Naive thymus-derived CD4-positive, alpha-beta T cell (primary cell): ENCODE measurements around the gene WDHD1. TPM values are rescaled to one million over a fixed set of nuclear protein-coding genes. Genes with fewer than 3 reads are reported as not detected.
"Not testable (repeated sequence)": the region's sequence is repeated elsewhere in the genome, so short reads cannot be mapped to it uniquely, and the experiment has no call there.

Source experiments
- ATAC-seq: fragments of 150-1000 bp; cut with Tn5 transposase; 2 replicates; pipeline ENCODE4 v1.10.0; 2021; ENCODE audit warnings: mild to moderate bottlenecking, moderate library complexity
- CTCF ChIA-PET: fragments of 350-600 bp; sonication (Branson Sonifier 250); formaldehyde crosslinking; loops from one replicate; lab custom pipeline; 2021; ENCODE audit warnings: antibody characterized with exemption; lab: Charles Lee
- POLR2A ChIA-PET: fragments of 350-600 bp; sonication (Branson Sonifier 250); formaldehyde crosslinking; loops from one replicate; lab custom pipeline; 2021; ENCODE audit warnings: antibody characterized with exemption, inconsistent platforms; lab: Charles Lee
- DNase-seq, 9 donors: peaks; one replicate each; pipeline versions ENCODE4 v3.0.0 to v3.0.0-alpha.2; 2020 to 2022; ENCODE audit warnings: mixed read lengths in 1 of 9
- H3K27ac ChIP-seq: one replicate; pipeline ENCODE4 v1.7.0; 2013; ENCODE audit warnings: mild to moderate bottlenecking, low read depth, low read length, moderate library complexity
- H3K27me3 ChIP-seq, 2 donors: one replicate each; pipeline ENCODE4 v1.7.0; 2013; ENCODE audit warnings: low read length in 2 of 2, mild to moderate bottlenecking in 2 of 2, moderate library complexity in 2 of 2; ENCODE audit not compliant: control insufficient read depth in 2 of 2, insufficient read depth in 2 of 2
- H3K36me3 ChIP-seq, 3 experiments: 1 replicate in 2 of 3; 2 replicates in 1 of 3; pipeline ENCODE4 v1.7.0; 2013; ENCODE audit warnings: low read length in 3 of 3, mild to moderate bottlenecking in 3 of 3, moderate library complexity in 1 of 3; ENCODE audit not compliant: insufficient read depth in 3 of 3, control insufficient read depth in 2 of 3
- H3K4me1 ChIP-seq, 2 donors: one replicate each; pipeline ENCODE4 v1.7.0; 2013; ENCODE audit warnings: low read length in 2 of 2, mild to moderate bottlenecking in 2 of 2, moderate library complexity in 1 of 2; ENCODE audit not compliant: control insufficient read depth in 2 of 2, insufficient read depth in 2 of 2
- H3K4me3 ChIP-seq: 2 replicates; pipeline ENCODE4 v1.7.0; 2013; ENCODE audit warnings: mild to moderate bottlenecking, low read length
- H3K9me3 ChIP-seq, 3 experiments: 1 replicate in 2 of 3; 2 replicates in 1 of 3; pipeline ENCODE4 v1.7.0; 2013; ENCODE audit warnings: low read length in 3 of 3; ENCODE audit not compliant: control insufficient read depth in 2 of 3
- H3K27ac Mint-ChIP-seq, 9 donors: one replicate each; pipeline ENCODE4 v1.8.0; 2020 to 2022; ENCODE audit warnings: mixed read lengths in 9 of 9, mild to moderate bottlenecking in 8 of 9, moderate library complexity in 5 of 9, inconsistent platforms in 2 of 9
- H3K27me3 Mint-ChIP-seq, 5 donors: one replicate each; pipeline ENCODE4 v1.8.0; 2021 to 2022; ENCODE audit warnings: mixed read lengths in 5 of 5, mild to moderate bottlenecking in 1 of 5
- H3K36me3 Mint-ChIP-seq, 5 donors: one replicate each; pipeline ENCODE4 v1.8.0; 2020 to 2022; ENCODE audit warnings: mixed read lengths in 5 of 5, mild to moderate bottlenecking in 3 of 5, inconsistent platforms in 1 of 5
- H3K4me1 Mint-ChIP-seq, 7 donors: one replicate each; pipeline ENCODE4 v1.8.0; 2020 to 2022; ENCODE audit warnings: mixed read lengths in 7 of 7, mild to moderate bottlenecking in 3 of 7, inconsistent platforms in 1 of 7
- H3K4me3 Mint-ChIP-seq, 10 donors: one replicate each; pipeline ENCODE4 v1.8.0; 2020 to 2022; ENCODE audit warnings: mild to moderate bottlenecking in 10 of 10, mixed read lengths in 10 of 10, moderate library complexity in 6 of 10, inconsistent platforms in 2 of 10
- H3K9me3 Mint-ChIP-seq, 11 donors: one replicate each; pipeline ENCODE4 v1.8.0; 2020 to 2022; ENCODE audit warnings: mixed read lengths in 11 of 11, mild to moderate bottlenecking in 4 of 11, inconsistent platforms in 1 of 11, moderate library complexity in 1 of 11
- intact Hi-C, 2 donors: fragments of 100-400 bp; cut with micrococcal nuclease; formaldehyde crosslinking; loops; one replicate each; pipeline ENCODE4 v1.15.1; 2023
- polyA plus RNA-seq, 2 donors: library from polyadenylated mRNA; unstranded; fragments of 300-500 nt; fragmentation: Illumina TruSeq; gene quantifications; one replicate each; pipeline ENCODE4 v1.2.3, GENCODE V29; 2021
- total RNA-seq, 6 experiments: library from RNA in 5 of 6; stranded (reverse) in 5 of 6; gene quantifications; 1 replicate in 5 of 6; 2 replicates in 1 of 6; pipeline ENCODE4 v1.2.3 and lab custom pipeline; 2021 to 2026

Gene WDHD1
- total and polyA plus RNA-seq, 7 experiments from 2014 or later, result 1.6 to 26.6 (median 3.3) TPM

DNA sequence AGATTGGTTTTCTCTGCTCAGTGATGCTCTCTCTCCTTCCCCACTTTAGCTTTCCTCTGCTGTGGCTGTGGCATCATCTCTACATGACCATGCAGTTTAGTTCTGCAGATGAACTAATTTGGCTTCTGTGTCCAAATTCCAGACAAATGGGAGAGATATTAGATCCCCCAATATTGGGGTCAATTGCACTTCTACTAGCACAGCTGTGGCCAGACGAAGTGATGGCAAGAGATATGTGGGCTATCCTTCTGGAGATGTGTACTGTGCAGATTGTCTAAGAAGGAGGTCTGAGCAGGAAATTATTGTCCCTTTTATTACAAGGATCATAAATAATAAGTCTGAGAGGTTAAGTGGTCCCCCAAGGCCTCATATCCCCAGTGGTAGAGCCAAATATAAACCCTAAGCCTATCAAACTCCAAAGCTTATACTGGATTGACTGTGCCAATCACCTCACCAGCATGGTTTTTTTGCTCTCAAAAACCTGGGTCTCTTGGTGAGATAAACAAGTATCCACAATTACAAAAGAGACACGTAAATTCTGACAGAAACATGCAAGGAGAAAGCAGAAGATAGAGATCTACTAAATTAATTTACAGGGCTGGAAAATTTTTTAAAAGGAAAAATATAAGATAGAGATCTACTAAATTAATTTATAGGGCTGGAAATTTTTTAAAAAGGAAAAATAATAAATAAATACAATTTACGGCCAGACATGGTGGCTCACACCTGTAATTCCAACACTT is 95.1 kb downstream of the WDHD1 start:
- H3K4me1 Mint-ChIP-seq, result peaks cover 0 to 5% (median 0%) of the 10 kb centered on the region in 7 donors

DNA sequence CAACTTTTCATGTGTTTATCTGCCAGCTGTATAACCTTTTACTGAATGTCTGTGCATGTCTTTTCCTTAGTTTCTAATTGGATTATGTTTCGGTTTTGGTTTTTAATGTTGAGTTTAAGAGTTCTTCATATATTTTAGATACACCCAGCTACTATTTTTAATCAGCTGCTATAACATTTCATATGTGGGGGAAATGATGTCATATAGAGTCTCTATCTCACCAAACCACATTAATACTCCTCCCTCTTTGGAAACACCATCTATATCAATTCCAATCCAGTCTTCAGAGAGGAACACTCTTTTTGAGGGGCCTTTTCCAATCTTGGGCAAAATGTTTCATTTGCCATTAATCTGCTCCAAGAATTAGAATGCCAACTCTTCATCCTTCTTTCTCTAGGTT is 95.8 kb downstream of the WDHD1 start:
- Mint-ChIP-seq H3K27ac (no peak overlapping the region), H3K9me3 (peaks cover 0 to under 1% (median 0%) of the 10 kb centered on the region in 11 donors), H3K27me3 (peaks cover 0 to 7% (median 5%) of the 10 kb centered on the region in 5 donors), H3K4me3 (no peak overlapping the region), H3K4me1 (peaks cover 0 to 5% (median 0%) of the 10 kb centered on the region in 7 donors), H3K36me3 (peaks cover 0 to 2% (median 0%) of the 10 kb centered on the region in 5 donors)
- Histone ChIP-seq H3K27me3 (no peaks in the 10 kb centered on the region), H3K27ac (no peak overlapping the region), H3K4me3 (no peak overlapping the region), H3K4me1 (no peaks in the 10 kb centered on the region), H3K9me3 (no peaks in the 10 kb centered on the region), H3K36me3 (no peaks in the 10 kb centered on the region)
- DNase-seq, result no peak
- ChIA-PET POLR2A (interaction anchor here (1.1 kb wide), 1 partner anchor 27 kb away, joined by 3 read pairs; no protein-coding TSS in a partner anchor), CTCF (no interaction called here)
- ATAC-seq, result no peak
- intact Hi-C loops, result no loop called here

More for the DNA sequence above, 95.1 kb downstream of the WDHD1 start:
- Mint-ChIP-seq H3K36me3 (peaks cover 0 to 2% (median 0%) of the 10 kb centered on the region in 5 donors), H3K27ac (no peak overlapping the region), H3K27me3 (peaks cover 0 to 6% (median 5%) of the 10 kb centered on the region in 5 donors), H3K4me3 (no peak overlapping the region), H3K9me3 (no peaks in the 10 kb centered on the region)
- Histone ChIP-seq H3K27me3 (no peaks in the 10 kb centered on the region), H3K27ac (no peak overlapping the region), H3K9me3 (no peaks in the 10 kb centered on the region), H3K36me3 (no peaks in the 10 kb centered on the region), H3K4me3 (no peak overlapping the region), H3K4me1 (no peaks in the 10 kb centered on the region)
- DNase-seq, result no peak
- no peak for ATAC-seq
- CTCF ChIA-PET, result no interaction called here
- intact Hi-C loops, result no loop called here
- POLR2A ChIA-PET, result interaction anchor here (1.1 kb wide), 1 partner anchor 27 kb away, joined by 3 read pairs; no protein-coding TSS in a partner anchor

DNA sequence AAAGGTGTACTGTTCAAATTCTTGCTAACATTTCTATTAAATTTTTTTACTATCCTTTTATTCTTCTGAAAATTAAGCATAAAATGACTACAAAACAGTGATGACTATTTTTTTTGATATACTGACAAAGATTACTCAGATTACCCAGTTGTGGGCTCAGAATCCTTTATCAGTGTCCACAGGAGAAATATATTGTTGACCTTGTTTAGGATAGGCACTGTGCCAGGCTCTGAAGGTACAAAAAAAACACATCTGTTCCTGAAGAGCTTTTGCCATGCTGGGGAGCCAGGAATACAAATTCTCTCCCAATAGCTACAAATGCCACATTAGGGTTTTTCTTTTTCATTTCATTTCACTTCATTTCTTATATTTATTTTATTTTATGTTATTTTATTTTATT is 97.3 kb downstream of the WDHD1 start:
- H3K27ac ChIP-seq, result no peak overlapping the region
- intact Hi-C loops, result no loop called here
- CTCF ChIA-PET, result no interaction called here

DNA sequence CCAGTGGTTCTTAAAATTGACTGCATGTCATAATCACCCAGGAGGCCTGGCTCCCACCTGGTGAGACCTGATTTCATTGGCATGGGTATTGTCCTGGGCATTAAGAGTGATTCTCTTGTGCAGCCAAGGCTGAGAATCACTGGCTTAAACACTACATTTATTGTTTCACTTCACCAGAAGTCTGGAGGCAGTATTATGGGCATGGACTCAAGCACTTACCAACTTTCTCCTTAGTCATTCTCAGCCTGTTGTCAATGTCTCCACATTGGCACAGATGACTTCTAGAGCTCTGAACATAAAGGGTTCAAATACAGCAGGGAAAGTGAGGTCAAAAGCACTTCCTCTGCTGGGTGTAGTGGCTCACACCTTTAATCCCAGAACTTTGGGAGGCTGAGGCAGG is 98.7 kb downstream of the WDHD1 start:
- ChIA-PET CTCF (no interaction called here), POLR2A (no interaction called here)
- peaks cover 0 to 3% (median 0%) of the 10 kb centered on the region in 11 donors for H3K9me3 Mint-ChIP-seq
- Histone ChIP-seq H3K9me3 (no peaks in the 10 kb centered on the region), H3K27ac (no peak overlapping the region), H3K4me3 (no peak overlapping the region), H3K27me3 (no peaks in the 10 kb centered on the region), H3K36me3 (no peaks in the 10 kb centered on the region), H3K4me1 (no peaks in the 10 kb centered on the region)
- no peak overlapping the region for H3K4me3 Mint-ChIP-seq
- H3K27ac Mint-ChIP-seq, result no peak overlapping the region
- intact Hi-C loops, result no loop called here
- ATAC-seq (no peak), DNase-seq (no peak)
- peaks cover 0 to 3% (median 0%) of the 10 kb centered on the region in 5 donors for H3K36me3 Mint-ChIP-seq
- peaks cover 0 to 11% (median 5%) of the 10 kb centered on the region in 5 donors for H3K27me3 Mint-ChIP-seq
- peaks cover 0 to 5% (median 0%) of the 10 kb centered on the region in 7 donors for H3K4me1 Mint-ChIP-seq

More for the DNA sequence above, 97.3 kb downstream of the WDHD1 start:
- Mint-ChIP-seq H3K36me3 (peaks cover 0 to 5% (median 0%) of the 10 kb centered on the region in 5 donors), H3K4me3 (no peak overlapping the region), H3K9me3 (peaks cover 0 to 3% (median 0%) of the 10 kb centered on the region in 11 donors), H3K27ac (no peak overlapping the region), H3K27me3 (peaks cover 0 to 10% (median 5%) of the 10 kb centered on the region in 5 donors), H3K4me1 (peaks cover 0 to 5% (median 0%) of the 10 kb centered on the region in 7 donors)
- Histone ChIP-seq H3K9me3 (no peaks in the 10 kb centered on the region), H3K27me3 (no peaks in the 10 kb centered on the region), H3K4me1 (no peaks in the 10 kb centered on the region), H3K4me3 (no peak overlapping the region), H3K36me3 (no peaks in the 10 kb centered on the region)
- no peak for ATAC-seq
- DNase-seq, result no peak
- POLR2A ChIA-PET, result no interaction called here

DNA sequence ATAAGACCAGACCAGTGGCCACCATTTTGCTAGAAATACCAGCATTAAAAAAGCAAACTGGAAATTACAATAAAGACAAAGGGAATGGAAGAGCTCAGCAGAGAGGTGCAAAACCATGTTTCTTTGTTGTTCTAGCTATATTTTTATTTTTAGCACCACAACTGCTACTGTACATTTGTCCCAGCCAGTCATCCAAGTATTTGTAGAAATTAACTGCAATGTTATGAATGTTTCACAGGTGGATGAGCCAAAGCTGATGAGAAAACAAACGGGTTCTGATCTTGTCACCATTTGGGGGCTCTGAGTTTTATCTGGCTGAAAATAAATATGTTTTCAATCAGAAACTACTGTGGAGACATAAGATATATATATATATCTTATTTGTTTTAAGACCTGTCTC is 99.3 kb downstream of the WDHD1 start:
- Histone ChIP-seq H3K4me1 (no peaks in the 10 kb centered on the region), H3K4me3 (no peak overlapping the region), H3K36me3 (no peaks in the 10 kb centered on the region), H3K27me3 (no peaks in the 10 kb centered on the region), H3K9me3 (no peaks in the 10 kb centered on the region), H3K27ac (no peak overlapping the region)
- Mint-ChIP-seq H3K4me1 (peaks cover 0 to 7% (median 0%) of the 10 kb centered on the region in 7 donors), H3K9me3 (peaks cover 0 to 3% (median 0%) of the 10 kb centered on the region in 11 donors), H3K27me3 (peaks cover 0 to 11% (median 5%) of the 10 kb centered on the region in 5 donors), H3K36me3 (peaks cover 0 to 3% (median 0%) of the 10 kb centered on the region in 5 donors), H3K4me3 (no peak overlapping the region), H3K27ac (peak overlapping the region in 1 of 9 donors; percentile 11)
- CTCF ChIA-PET, result no interaction called here
- intact Hi-C loops, result no loop called here
- no peak for ATAC-seq
- POLR2A ChIA-PET, result no interaction called here
- no peak for DNase-seq

DNA sequence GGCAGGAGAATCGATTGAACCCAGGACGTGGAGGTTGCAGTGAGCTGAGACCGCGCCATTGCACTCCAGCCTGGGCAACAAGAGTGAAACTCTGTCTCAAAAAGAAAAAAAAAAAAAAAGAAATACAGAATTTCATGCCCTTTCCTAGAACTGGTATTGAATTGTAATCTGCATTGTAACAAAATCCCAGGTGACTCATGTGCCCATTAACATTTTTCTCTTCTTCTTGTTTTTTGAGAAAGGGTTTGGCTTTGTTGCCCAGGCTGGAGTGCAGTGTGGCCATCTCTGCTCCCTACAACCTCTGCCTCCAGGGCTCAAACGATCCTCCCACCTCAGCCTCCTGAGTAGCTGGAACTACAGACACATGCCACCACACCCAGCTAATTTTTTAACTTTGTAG is 100.3 kb downstream of the WDHD1 start:
- H3K9me3 Mint-ChIP-seq, H3K27ac Mint-ChIP-seq, H3K9me3 ChIP-seq, H3K36me3 Mint-ChIP-seq, intact Hi-C loops, H3K4me1 ChIP-seq, H3K36me3 ChIP-seq, H3K27me3 ChIP-seq, ATAC-seq, DNase-seq, POLR2A ChIA-PET, H3K27ac ChIP-seq, H3K4me3 Mint-ChIP-seq, CTCF ChIA-PET, H3K4me3 ChIP-seq: not testable (repeated sequence)
- Mint-ChIP-seq H3K27me3 (peaks cover 0 to 11% (median 4%) of the 10 kb centered on the region in 5 donors), H3K4me1 (peaks cover 0 to 11% (median 0%) of the 10 kb centered on the region in 7 donors)
